NCI-H1417 treated with DMSO at 0.1 percent for 48 hours (cell line): ENCODE data around the gene AMZ1.
"Not testable (repeated sequence)": the region's sequence is repeated elsewhere in the genome, so short reads cannot be mapped to it uniquely, and the experiment has no call there.

Experiments
- DNase-seq: peaks from one replicate; lab custom pipeline; 2025; lab: John Stamatoyannopoulos, UW

The AMZ1 gene

GRCh38 chr7:2667843-2668242, 20.2 kb upstream of the AMZ1 start:
- DNase-seq, result no peak

GRCh38 chr7:2668401-2668800, 19.6 kb upstream of the AMZ1 start:
- DNase-seq, result no peak

- DNase-seq, result no peak
Observed at GRCh38 chr7:2670171-2670570, 17.8 kb upstream of the AMZ1 start.

- no peak for DNase-seq
Observed at GRCh38 chr7:2670720-2671391, 17.1 kb upstream of the AMZ1 start.

GRCh38 chr7:2673214-2673613, 14.8 kb upstream of the AMZ1 start:
- DNase-seq, result not testable (repeated sequence)

- no peak for DNase-seq
Observed at GRCh38 chr7:2673934-2674333, 14.1 kb upstream of the AMZ1 start.

GRCh38 chr7:2675256-2675764, 12.7 kb upstream of the AMZ1 start:
- no peak for DNase-seq

GRCh38 chr7:2676576-2676975, 11.4 kb upstream of the AMZ1 start:
- DNase-seq, result not testable (repeated sequence)

GRCh38 chr7:2678454-2678853, 9.5 kb upstream of the AMZ1 start:
- not testable (repeated sequence) for DNase-seq

GRCh38 chr7:2679135-2680127, 8.6 kb upstream of the AMZ1 start:
- not testable (repeated sequence) for DNase-seq

GRCh38 chr7:2680256-2680655, 7.7 kb upstream of the AMZ1 start:
- no peak for DNase-seq

- DNase-seq, result no peak
Observed at GRCh38 chr7:2680792-2681490, 7.1 kb upstream of the AMZ1 start.

GRCh38 chr7:2681929-2682799, 5.8 kb upstream of the AMZ1 start:
- no peak for DNase-seq

- no peak for DNase-seq
Observed at GRCh38 chr7:2684501-2684900, 3.5 kb upstream of the AMZ1 start.

GRCh38 chr7:2686101-2686500, 1.9 kb upstream of the AMZ1 start:
- DNase-seq, result no peak

- DNase-seq, result no peak
Observed at GRCh38 chr7:2687338-2687869, 598 bp upstream of the AMZ1 start.

GRCh38 chr7:2688409-2689342, 674 bp downstream of the AMZ1 start:
- no peak for DNase-seq

GRCh38 chr7:2689343-2689847, 1.4 kb downstream of the AMZ1 start:
- DNase-seq, result no peak

- DNase-seq, result no peak
Observed at GRCh38 chr7:2689951-2690705, 2.1 kb downstream of the AMZ1 start.
